ENCODE measurements around the gene TMEM239.
"Not testable (repeated sequence)": the region's sequence is repeated elsewhere in the genome, so short reads cannot be mapped to it uniquely, and the experiment has no call there.

The TMEM239 gene

GRCh38 chr20:2816030-2816582, at the start of gene TMEM239:
TMEM239 (plus strand) TSS chr20:2816364; CDS start chr20:2816555, 191 bp downstream.
- DNase-seq (ENCODE audit: low read depth) = no peak

DNA sequence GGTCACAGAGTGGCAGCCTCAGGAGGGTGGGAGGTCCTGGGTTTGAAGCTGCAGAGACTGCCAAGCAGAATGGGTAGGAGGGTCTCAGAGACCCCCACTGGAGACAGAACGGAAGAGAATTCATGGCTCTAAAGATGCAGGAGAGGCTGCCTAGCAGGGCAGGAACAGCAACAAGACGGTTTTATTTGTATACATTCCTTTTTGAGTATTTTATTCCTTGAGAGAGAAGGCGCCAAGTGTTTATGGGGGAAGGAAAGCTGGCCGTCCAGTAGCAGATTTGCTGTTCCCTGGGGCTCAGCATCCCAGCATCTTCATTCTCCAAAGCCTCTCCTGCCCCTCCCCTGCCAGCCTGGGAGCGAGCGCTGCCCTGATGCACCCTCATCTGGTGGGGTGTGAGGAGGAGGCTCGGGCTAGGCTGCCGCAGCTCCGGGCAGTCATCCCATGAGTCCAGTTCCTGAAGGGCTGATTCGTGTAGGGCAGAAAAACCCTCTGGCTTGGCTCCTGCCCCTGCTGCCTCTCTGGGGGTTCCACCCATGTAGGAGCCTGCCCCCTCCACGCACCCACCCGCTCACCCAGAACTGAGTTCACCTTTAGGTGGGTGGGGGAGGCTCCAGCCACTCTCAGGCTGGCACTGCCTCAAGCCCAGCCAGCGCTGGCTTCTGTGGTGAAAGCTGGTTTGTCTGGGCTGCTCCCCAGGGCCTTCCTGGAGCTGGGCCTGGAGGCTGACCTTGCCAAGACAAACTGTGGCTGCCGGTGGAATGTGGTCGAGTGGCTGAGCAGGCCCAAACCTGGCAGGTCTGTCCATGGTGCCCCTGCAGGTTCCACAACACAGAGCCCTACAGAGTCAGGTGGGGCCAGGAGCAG, 48.2 kb upstream of the TMEM239 start:
- DNase-seq (ENCODE audit: low read depth) = peak; percentile 23

DNA sequence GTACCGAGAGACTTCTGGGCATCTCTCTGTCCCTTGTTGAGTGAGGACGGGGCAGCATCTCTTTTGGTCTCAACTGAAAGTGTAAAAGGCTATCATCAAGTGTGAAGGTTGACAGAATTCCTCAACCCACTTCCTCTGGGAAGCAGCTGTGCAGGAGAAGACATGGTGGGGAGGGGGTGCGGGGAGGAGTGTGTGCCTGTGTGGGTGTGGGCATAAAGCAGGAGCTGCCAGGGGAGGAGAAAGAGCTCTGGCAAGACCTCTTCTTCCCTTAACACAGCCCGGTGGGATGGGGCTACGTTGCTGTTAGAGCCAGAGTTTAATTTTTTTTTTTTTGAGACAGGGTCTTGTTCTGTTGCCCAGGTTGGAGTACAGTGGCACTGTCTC, 47.5 kb upstream of the TMEM239 start:
- no peak for DNase-seq (ENCODE audit: low read depth)

DNA sequence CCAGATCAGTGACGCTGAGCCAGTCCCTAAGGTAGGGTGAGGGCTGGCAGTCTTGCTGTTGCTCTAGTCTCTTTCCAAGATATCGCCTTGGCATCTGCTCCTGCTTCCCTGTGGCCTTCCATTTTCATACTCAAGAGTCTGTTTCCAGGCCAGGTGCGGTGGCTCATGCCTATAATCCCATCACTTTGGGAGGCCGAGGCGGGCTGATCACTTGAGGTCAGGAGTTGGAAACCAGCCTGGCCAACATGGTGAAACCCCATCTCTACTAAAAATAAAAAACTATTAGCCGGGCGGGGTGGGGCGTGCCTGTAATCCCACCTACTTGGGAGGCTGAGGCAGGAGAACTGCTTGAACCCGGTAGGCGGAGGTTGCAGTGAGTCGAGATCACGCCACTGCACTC, 46.1 kb upstream of the TMEM239 start:
- not testable (repeated sequence) for DNase-seq (ENCODE audit: low read depth)

- peak; percentile 22 for DNase-seq (ENCODE audit: low read depth)
These were observed 44.5 kb upstream of the TMEM239 start for GRCh38 chr20:2771631-2772080.

- DNase-seq (ENCODE audit: low read depth) = no peak
These were observed 42.4 kb upstream of the TMEM239 start for GRCh38 chr20:2773812-2774211.

DNA sequence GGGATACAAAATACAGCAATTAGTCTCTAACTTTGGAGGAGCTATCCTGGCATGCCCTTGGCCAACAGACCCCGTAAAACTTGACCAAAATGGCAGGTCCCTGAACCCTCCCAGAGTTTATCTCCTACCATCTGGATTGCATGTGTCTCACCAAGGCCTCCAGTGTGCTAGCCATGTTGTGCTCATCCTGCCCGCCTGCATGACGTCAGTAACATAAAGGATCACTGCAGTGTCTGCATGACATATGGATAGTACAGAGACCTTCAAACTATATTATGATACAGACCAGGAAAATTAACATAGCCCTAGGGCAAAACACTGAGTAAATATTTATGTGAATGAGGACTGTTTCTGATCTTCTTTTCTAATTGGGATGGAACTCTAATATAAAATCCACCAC, 41.0 kb upstream of the TMEM239 start:
- no peak for DNase-seq (ENCODE audit: low read depth)

GRCh38 chr20:2778602-2779321, 37.4 kb upstream of the TMEM239 start:
- DNase-seq (ENCODE audit: low read depth) = no peak

- no peak for DNase-seq (ENCODE audit: low read depth)
These were observed 35.2 kb upstream of the TMEM239 start for GRCh38 chr20:2780948-2781347.

DNA sequence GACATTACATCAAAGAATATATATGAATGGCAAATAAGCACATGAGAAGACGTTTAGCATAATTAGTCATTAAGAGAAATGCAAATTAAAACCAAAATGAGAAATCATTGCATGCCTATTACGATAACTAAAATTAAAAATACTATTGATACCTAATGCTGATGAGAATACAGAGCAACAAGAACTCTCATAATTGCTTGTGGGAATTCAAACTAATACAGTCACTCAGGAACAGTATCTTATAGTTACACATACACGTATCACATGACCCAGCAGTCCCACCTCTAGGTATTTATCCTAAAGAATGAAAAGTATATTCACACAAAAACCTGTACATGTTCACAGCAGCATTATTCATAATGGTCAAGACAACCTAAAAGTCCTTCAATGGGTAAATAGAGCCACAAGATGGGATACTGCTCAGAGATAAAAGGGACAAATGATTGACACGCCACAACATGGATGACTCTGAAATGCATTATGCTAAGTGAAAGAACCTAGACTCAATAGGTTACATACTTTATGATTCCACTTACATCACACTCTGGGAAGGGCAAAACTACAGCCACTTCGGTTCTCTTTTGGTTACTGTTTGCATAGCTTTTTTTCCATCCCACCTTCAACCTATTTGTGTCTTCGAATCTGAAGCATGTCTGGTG, 32.1 kb upstream of the TMEM239 start:
- no peak for DNase-seq (ENCODE audit: low read depth)

GRCh38 chr20:2793471-2793870, 22.7 kb upstream of the TMEM239 start:
- DNase-seq (ENCODE audit: low read depth) = no peak

DNA sequence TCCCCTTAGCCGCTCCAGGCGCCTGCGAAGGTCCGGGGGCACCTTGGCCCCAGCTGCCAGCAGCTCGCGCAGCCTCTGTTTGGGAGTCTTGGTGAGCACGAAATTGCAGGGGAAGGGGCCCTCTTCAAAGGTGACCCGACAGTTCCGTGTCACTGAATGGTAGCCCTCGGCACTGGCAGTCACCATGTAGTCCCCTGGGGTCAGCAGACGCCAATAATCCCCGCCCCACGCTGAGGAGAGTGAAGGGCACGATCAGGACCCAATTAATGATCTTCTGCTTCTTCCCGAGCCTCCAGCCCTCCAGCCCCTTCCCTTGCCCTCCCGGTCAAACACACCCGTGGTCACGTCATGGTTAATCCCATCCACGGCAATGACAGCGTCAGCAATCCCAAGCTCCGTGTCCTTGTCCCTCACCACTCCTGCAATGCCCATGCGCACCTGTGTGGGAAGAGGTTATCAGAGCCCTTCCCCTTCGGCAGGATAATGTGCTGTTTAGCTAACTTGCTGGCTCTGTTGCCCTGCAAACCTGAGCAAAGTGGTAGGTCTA, 21.9 kb upstream of the TMEM239 start:
- DNase-seq (ENCODE audit: low read depth) = no peak

DNA sequence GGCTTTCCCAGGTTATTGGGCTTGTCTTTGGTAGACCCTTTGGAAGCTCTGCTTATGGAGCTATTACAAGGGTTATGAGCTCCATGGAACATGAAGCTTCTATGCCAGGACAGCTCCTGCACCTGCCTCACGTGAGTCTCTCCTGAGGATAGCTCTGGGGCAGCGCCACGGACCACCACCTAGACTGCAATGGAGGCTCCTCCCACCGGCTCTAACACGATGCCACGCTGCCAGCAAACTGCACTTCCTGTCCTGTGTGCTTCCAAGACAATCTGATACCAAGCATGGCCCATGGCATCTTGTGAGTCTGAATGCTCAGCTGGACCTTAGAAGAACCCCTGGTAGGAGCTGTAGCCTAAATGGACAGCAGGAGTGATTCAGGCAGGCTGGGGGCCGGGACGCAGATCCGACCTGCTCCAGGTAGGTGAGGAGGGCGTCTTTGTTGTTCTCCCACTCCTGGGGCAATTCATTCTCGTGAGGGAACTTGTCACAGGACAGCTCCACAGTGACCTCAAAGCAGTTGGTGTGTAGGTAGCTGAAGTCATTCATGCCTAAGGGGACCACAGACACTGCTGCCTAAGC, 21.2 kb upstream of the TMEM239 start:
- no peak for DNase-seq (ENCODE audit: low read depth)

- DNase-seq (ENCODE audit: low read depth) = no peak
These were observed 20.7 kb upstream of the TMEM239 start for GRCh38 chr20:2795451-2795850.

GRCh38 chr20:2796011-2796660, 20.0 kb upstream of the TMEM239 start:
- no peak for DNase-seq (ENCODE audit: low read depth)

- no peak for DNase-seq (ENCODE audit: low read depth)
These were observed 18.8 kb upstream of the TMEM239 start for GRCh38 chr20:2797136-2797983.

GRCh38 chr20:2798095-2798805, 17.9 kb upstream of the TMEM239 start:
- DNase-seq (ENCODE audit: low read depth) = no peak

DNA sequence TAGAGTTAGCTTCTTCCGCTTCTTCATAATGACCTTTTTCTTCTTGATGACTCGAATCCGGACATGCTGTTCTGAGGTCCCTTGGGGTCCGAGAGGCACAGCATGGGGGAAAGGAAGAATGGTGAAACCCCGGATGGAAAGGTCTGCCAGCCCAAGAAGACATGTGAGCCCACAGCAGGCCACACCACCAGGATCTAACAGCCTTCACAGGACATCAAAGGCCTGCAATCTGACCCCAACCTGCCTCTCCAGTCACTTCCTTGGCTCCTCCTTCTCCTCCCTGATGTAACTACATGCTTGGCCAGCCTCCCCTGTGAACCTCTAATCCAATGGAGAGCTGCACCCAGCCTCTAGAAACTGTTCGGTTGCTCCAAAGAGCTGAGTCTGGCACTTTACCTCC, 17.4 kb upstream of the TMEM239 start:
- peak; percentile 39 for DNase-seq (ENCODE audit: low read depth)

GRCh38 chr20:2799271-2799670, 16.9 kb upstream of the TMEM239 start:
- DNase-seq (ENCODE audit: low read depth) = no peak

Data from iris pigment epithelial cell (primary cell).